ENCODE data around the gene SPAG8.

Gene SPAG8

GRCh38 chr9:35839926-35840325, 27.9 kb upstream of the SPAG8 start:
- DNase-seq (ENCODE audit: low spot score) = no peak

- no peak for DNase-seq (ENCODE audit: low spot score)
Measured at GRCh38 chr9:35836595-35836994, 24.5 kb upstream of the SPAG8 start.

GRCh38 chr9:35835766-35836165, 23.7 kb upstream of the SPAG8 start:
- no peak for DNase-seq (ENCODE audit: low spot score)

DNA sequence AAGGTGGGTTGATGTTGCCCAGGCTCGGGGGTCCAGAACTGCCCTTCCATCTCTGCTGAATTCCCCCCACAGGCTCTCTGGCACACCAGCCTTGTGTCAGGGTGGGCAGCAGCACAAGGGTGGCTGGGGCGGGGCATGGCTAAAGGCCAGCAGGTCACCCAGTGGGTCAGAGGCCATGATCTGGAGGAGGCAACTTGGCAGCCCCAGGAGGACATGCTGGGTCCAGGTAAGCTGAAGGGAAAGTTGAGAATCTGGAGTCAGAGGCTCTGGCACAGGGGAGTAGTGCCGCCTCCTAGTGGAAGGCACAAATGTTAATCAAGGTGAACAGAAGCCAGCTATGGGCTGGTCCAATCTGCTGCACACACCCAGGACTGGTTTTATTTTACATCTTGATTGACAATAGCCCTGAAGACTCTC, 23.2 kb upstream of the SPAG8 start:
- no peak for DNase-seq (ENCODE audit: low spot score)

GRCh38 chr9:35834260-35835215, 22.5 kb upstream of the SPAG8 start:
- DNase-seq (ENCODE audit: low spot score) = no peak

DNA sequence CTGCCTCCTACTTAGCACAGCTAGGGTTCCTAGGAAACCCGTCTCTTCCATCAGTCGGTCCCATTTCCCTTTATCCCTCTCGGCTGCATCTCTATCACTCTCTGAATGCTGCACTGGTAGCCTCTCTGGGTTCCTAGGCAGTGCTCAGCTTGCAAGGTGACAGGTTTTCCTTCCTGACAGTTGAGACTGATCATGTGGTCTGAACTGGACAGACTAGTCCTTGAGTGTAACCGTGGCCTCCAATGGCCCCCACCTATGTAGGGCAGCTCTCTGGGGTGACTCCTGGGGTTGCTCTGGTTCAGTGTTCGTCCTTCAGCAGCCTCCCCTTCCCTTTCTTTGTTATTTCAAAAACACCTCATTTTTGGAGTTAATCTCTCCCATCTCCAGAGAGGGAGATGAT, 20.8 kb upstream of the SPAG8 start:
- no peak for DNase-seq (ENCODE audit: low spot score)

GRCh38 chr9:35831040-35831439, 19.0 kb upstream of the SPAG8 start:
- no peak for DNase-seq (ENCODE audit: low spot score)

GRCh38 chr9:35829764-35830096, 17.7 kb upstream of the SPAG8 start:
- no peak for DNase-seq (ENCODE audit: low spot score)

DNA sequence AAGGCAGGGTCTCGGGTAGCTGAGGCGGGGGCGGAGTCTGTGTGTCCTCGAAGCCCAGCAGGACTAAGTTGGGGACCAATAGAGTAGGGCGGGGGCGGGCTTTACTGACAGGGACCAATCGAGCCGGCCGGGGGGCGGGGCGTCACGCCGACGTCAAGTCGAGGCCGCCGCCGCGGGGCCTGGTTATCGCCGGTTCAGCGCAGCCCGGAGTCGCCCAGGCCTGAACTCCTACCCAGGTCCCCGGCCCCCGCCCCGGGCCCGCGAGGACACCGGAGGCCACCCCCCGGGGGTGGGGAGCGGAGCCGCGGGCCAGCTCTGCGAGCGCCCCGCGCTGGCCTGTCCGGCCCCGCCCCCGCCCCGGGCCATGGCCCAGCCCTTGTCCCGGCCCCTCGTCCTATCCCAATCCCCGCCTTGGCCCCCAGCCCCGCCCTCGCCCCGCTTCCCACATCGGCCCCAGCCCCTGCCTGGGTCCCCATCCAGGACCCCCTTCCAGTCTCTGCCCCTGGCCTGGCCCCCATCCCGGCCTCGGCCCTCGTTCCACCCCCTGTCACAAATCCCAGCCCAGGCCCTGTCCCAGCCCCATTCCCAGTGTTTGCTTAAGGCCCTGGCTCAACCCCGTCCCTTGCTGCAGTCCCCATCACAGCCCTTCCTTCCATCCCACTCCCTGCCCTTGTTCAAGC, 17.2 kb upstream of the SPAG8 start, which contains the start of gene TMEM8B:
TMEM8B (plus strand) TSS at position 145 of the 680 bp plus-strand sequence; CDS start at position 365, 220 bp downstream.
- DNase-seq (ENCODE audit: low spot score) = peak; percentile 90

DNA sequence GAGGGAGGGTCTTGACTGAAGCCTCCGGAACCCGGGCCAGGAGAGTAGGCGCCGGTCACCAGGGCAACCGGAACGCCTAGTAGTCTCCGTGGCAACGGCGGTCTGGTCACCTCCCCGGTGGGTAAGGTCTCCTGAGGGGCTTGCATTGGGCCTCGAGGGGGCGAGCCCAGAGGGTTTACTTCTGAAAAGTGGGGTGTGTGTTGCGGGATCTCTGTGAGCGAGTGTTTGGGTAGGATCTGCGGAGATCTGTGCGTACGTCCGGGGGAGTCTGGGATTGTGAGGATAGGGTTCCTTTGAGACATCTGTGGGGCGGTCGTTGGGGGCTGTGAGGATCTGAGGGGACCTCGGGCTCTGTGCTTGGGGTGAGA, 16.6 kb upstream of the SPAG8 start, which contains the start of gene FAM221B:
FAM221B (minus strand) TSS at position 17 of the 368 bp plus-strand sequence. CDS start 2,571 bp downstream, outside the sequence.
- DNase-seq (ENCODE audit: low spot score) = no peak

DNA sequence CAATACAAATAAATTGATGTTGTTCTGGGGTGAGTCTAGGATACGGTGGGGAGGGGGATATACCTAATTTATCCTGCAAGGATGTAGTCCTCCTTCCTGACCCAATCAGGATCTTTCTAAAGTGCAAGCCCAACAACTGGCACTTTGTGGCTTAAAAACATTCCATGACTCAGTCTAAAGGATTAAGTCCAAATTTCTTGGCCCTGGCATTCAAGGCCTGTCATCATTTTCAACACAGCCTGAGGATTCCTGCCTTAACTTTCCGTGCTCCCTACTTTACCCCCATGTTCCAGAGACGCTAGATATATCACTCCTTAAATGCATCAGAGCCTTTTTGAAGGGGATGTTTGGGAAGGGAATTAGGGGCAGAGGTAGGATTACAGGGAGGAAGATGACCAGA, 15.4 kb upstream of the SPAG8 start:
- DNase-seq (ENCODE audit: low spot score) = no peak

GRCh38 chr9:35826071-35826701, 14.1 kb upstream of the SPAG8 start:
- DNase-seq (ENCODE audit: low spot score) = peak; percentile 48

- DNase-seq (ENCODE audit: low spot score) = no peak
Measured at GRCh38 chr9:35822926-35823325, 10.9 kb upstream of the SPAG8 start.

DNA sequence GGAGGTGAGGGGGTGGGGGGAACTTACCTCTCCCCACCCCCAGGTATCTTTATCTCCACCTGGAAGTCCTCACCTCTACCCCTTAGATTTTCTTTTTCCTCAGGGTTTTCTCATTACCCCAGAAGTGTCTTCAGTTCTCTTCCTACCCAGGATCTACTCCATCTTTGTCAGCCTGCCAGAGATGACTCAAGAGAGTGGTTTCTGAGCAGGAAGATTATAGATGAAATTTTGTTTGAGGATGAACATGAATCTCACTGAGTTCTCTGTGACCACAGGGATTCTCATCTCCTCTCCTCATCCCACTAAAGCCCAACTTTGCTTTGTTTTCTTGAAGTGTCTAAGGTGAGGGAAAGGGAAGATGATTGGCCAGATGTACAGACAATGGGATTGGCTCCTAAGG, 8.0 kb upstream of the SPAG8 start:
- no peak for DNase-seq (ENCODE audit: low spot score)

- DNase-seq (ENCODE audit: low spot score) = no peak
Measured at GRCh38 chr9:35818341-35818740, 6.3 kb upstream of the SPAG8 start.

- no peak for DNase-seq (ENCODE audit: low spot score)
Measured at GRCh38 chr9:35816708-35817107, 4.6 kb upstream of the SPAG8 start.

DNA sequence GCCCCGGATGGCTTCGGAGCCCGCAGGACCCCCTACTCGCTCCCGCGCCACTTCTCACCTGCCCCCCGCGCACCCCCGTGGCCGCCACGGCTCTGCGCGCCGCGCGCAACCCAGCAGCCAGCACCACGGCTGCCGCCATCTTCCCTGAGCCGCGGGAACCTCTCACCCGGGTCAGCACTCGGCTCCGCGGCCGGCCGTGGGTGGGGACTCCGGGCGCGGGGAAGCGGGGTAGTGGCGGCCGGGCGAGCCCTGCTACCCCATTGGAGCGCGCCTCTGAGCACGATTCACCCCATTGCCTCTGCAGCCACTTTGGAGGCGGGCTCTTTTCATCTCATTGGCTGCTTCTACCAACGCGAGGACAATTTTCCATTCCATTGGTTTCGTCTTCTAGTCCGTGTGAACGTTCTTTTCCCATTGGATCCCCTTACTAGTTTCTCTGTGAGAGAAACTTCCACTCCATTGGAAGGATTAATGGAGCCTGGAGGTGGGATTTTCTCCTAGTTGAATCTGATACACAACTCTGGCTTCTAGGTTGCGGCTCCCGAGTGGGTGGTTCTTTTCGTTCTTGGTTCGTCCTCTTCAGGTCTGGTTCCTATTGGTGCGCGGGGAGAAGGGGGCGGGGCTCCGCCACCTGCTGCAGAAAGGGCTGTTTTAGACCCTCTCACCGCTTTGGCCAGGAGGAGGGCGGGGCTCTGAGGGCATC, 2.9 kb upstream of the SPAG8 start, which contains the start of gene HINT2:
HINT2 (minus strand) TSS at position 202 of the 703 bp plus-strand sequence; CDS start at position 139, 63 bp downstream.
- DNase-seq (ENCODE audit: low spot score) = peak; percentile 97

- peak; percentile 48 for DNase-seq (ENCODE audit: low spot score)
Measured at GRCh38 chr9:35814106-35814840, 2.2 kb upstream of the SPAG8 start.

DNA sequence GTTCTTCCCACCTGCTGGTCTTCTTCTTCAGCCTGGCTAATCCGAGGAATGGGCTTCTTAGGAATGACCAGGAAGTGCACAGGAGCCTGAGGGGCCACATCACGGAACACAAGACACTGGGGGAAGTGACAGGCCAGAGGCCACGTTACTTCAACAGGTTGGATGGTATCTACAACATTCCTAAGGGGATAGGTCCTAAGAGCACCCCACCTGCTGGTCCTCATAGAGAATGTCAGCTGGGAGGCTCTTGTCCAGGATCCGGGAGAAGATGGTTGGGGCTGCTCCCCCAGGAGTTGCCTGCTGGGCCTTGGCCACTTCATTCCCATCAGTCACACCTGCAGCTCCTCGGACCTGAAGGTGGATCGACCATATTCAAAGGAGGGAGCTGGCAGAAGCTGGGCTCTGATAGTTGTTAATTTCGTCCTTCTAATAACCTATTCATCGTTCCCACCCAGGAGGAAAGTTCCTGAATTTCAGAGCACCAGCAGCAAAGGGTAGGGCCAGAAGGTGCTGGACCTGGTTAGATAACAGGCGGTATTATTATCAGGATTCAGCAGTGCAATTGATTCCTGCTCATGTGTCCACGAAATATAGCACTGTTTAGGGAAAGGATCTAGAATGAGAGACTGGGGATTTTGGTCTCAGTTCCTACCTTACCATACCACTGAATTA, 1.5 kb upstream of the SPAG8 start:
- peak; percentile 49 for DNase-seq (ENCODE audit: low spot score)

DNA sequence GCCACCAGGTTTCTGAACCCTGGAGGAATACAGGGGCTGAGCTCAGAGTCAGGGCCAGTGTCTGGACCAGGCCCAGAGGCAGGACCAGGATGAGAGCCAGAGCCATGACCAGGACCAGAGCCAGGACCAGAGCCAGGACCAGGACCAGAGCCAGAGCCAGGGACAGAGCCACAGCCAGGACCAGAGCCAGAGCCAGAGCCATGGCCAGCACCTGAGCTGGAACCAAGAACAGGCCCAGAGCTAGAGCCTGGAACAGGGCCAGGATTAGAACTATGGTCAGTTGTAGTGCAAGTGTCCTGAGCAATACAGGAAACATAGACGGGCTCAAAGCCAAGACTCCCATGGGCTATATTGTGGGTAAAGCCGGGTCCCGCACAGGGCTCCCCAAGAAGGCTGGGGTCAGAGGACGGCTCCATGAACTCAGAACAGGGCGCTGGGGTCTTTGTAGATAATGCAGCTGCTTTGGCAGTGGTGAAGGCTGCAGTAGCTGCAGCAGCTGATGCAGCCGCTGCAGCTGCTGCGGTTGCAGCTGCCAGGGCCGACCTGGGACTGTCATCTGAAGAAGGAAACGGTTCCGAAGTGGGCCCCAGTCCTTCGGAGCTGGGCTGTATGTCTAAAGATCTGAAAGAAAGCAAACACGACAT, 559 bp downstream of the SPAG8 start:
- DNase-seq (ENCODE audit: low spot score) = no peak

Data from LoVo (cell line).